Measurements from ENCODE around the gene TSPAN2.

DNA sequence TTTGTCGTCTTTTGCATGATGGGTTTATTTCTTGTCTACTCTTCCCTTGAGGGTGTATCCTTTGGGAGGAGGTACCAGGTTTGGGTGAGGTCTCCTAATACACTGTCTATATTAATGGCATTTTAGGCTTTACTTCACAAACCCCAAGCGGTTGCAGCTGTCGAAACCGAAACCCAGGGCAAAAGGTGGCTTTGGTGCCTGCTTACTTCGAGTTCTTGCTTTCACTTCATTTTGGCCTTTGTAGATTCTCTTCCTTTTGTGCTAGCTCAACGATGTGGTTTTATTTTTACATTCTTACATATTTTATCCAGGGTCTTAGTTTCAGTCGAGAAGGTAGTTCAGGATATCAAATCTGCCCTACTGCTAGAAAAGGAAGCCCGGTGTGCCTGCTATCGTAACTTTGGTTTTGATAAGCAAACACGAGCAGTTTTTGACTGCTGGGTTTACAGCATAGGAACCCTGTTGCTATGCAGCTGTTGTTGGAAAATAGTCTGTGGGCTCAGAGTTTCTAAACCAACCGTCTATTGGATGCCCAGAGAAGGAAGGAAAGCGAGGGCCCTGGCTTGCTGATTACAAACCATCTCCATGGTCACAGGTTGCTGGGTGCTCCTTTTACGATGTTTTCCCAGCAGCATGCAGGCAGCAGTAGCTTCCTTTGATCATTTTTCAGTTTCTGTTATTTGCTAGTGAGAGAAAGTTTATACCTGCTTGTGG, 9.8 kb upstream of the TSPAN2 start:
- TF ChIP-seq, protein P1, sequence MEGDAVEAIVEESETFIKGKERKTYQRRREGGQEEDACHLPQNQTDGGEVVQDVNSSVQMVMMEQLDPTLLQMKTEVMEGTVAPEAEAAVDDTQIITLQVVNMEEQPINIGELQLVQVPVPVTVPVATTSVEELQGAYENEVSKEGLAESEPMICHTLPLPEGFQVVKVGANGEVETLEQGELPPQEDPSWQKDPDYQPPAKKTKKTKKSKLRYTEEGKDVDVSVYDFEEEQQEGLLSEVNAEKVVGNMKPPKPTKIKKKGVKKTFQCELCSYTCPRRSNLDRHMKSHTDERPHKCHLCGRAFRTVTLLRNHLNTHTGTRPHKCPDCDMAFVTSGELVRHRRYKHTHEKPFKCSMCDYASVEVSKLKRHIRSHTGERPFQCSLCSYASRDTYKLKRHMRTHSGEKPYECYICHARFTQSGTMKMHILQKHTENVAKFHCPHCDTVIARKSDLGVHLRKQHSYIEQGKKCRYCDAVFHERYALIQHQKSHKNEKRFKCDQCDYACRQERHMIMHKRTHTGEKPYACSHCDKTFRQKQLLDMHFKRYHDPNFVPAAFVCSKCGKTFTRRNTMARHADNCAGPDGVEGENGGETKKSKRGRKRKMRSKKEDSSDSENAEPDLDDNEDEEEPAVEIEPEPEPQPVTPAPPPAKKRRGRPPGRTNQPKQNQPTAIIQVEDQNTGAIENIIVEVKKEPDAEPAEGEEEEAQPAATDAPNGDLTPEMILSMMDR (conservative IDR thresholded peaks at IDR 0.05; ENCODE audit: low read depth, low read length), result no peak
- TF ChIP-seq RAD21 (IDR thresholded peaks at IDR 0.05; ENCODE audit: low read length) (no peak), BHLHE40 (IDR thresholded peaks at IDR 0.05; ENCODE audit: low read depth, low read length) (no peak), POLR2A (IDR thresholded peaks at IDR 0.05; ENCODE audit: low read depth, low read length) (no peak), MXI1 (IDR thresholded peaks at IDR 0.05; ENCODE audit: borderline replicate concordance, low read depth, low read length) (no peak), RFX5 (IDR thresholded peaks at IDR 0.05; ENCODE audit: low read depth, low read length) (no peak), MAZ (IDR thresholded peaks at IDR 0.05; ENCODE audit: borderline replicate concordance, low read depth, low read length) (no peak), FOS (IDR thresholded peaks at IDR 0.05; ENCODE audit: low read depth, low read length) (no peak), NFE2L2 (IDR thresholded peaks at IDR 0.05; ENCODE audit: low read depth, low read length) (no peak), RCOR1 (IDR thresholded peaks at IDR 0.05; ENCODE audit: insufficient replicate concordance, low read length) (no peak), MAFK (IDR thresholded peaks at IDR 0.05; ENCODE audit: low read depth, low read length) (no peak), CHD1 (IDR thresholded peaks at IDR 0.05; ENCODE audit: low read depth, low read length) (no peak)

Measured in IMR-90 (cell line).